Measurements from ENCODE around the gene HTRA2.
A peak's percentile ranks its signal among the peaks of the same experiment; 100 is the strongest.
"Not testable (repeated sequence)": the region's sequence is repeated elsewhere in the genome, so short reads cannot be mapped to it uniquely, and the experiment has no call there.

HTRA2 gene

DNA sequence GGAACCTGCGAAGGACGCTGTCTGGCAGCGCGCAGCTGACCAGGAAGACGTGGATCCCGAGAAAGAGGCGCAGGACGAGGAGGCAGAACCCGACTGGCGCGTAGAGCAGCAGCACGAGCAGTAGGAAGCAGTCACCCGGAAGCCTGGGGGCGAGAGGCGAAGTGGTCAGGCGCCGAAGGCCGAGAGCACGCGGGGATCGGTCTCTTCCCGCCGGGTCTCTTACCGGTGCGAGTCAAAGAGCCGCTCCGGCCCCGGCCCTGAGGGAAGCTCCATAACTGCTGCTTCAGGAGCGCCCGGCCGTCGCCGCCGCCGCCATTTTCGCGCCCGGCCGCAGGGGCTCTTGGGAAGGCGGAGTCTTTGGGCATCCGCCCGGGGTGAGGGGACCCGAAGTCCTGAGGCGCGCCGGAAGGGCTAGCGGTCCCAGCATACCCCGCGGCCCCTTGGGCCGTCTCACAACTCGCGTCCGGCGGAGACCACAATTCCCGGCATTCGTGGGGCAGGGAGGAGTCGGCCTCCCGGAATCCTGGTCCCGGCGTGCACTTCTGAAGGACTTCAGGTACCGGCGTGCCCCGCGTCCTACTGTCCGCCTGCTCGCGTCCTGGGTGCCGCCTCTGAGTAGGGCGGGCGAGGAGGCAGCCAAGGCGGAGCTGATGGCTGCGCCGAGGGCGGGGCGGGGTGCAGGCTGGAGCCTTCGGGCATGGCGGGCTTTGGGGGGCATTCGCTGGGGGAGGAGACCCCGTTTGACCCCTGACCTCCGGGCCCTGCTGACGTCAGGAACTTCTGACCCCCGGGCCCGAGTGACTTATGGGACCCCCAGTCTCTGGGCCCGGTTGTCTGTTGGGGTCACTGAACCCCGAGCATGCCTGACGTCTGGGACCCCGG, at the start of gene HTRA2, which contains the start of gene AUP1:
TSS of gene HTRA2 (plus strand) at position 577 of the 882 bp plus-strand sequence. CDS start at position 651, 74 bp downstream.
TSS of gene AUP1 (minus strand) at position 350 of the 882 bp plus-strand sequence. CDS start at position 273, 77 bp downstream.
- peak; percentile 96 to 98 for DNase-seq

DNA sequence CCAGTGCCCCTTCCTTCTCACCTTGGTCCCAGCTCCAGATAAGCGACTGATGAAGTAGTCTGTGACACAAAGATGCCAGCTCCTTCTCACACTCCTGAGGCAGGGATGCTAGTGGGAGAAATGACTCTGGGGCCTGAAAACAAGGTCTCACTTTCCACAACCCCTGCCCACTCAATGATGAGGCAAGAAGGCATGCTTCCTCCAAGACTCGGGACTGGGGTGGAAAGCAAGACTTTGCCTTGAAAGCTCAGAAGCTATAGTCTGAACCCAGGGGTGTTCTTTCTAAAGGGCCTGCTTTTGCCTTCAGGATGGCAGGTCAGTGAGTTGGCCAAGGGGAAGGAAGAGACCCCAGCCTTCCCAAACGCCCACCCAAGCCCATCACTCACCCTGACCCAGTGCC, 48.3 kb upstream of the HTRA2 start:
- DNase-seq: no peak

DNA sequence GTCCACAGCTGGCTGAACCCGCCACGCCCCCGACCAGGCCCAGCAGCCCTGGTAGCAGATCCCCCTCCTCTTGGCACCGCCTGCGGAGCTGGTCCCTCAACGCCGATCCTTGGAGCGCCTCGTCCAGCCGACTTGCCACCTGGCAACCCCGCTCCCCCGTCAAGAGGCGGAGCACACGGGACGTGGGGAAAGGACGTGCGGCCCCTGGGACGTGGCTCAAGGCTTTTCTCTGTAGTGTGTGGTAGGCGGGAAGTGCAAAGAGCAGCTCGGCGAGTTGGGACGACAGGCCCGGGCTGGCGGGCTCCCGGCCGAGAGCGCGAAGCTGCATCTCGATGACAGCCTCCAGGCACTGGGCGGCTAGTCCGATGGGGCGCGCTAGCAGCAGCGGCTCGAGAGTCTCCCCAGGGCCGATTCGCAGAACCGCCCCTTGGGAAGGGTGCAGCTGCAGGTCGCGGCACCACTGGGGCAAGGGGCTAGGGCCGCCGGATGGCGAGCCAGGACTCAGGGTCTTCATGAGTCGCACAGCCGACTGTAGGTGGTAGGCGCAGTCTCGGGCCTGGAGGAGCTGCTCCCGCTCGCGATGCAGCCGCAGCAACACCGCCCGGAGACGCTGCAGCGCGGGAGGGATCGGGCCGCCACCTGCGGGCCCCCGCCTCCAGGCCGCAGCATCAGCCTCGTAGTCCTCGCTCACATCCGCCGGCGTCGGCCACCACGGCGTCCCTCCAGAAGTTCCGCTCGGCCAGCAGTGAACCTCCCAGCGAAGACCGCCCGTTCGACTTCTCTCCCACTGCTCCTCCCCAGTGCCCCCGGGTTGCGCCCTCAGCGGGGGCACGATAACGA, 47.6 kb upstream of the HTRA2 start:
- DNase-seq: peak in 1 of 2 experiments; percentile 70

DNA sequence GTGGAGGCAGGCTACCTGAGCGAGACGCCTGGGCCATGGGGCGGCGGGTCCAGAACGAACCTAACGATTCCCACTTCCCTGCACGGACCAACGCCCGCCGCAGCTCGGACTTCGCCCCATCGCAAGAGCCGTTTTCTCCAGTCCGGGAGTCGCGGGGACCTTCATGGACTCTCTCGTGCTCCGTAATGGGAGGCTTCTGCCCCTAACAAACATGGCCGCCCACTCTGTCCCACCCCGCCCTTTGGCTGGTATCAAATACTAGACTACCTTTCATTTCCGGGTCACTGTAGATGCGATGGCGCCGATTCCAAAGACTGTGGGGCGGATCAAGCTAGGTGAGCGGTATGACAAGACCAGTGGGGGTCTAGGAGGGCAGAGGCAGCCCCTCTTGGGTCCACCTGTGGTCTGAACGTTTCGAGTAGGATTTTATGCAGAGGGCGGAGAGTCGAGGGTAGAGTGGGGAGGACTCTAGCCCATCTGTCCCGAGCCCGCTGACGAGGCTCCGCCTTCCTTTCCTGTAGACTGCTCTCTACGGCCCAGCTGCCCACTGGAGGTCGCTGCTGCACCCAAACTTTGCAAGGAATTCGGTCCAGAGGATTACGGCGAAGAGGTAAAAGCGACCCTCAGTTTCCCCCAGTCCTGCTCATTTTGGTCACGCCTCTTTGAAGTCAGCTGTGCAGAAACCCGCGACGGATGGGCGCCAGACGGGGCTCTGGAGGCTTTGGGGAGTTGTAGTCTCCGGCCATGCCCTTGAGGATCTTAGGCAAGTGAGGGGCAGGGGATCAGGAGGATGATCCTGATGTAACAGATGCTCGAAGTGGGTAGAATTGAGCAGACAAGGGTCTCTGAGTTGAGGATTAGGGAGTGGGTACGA, 46.7 kb upstream of the HTRA2 start, which contains the start of the genes CCDC142 and TTC31:
TSS of gene CCDC142 (minus strand) at position 198 of the 874 bp plus-strand sequence. CDS start at position 37, 161 bp downstream.
TSS of gene TTC31 (plus strand) at position 281 of the 874 bp plus-strand sequence. CDS start at position 296, 15 bp downstream.
- DNase-seq: peak; percentile 94 to 95

DNA sequence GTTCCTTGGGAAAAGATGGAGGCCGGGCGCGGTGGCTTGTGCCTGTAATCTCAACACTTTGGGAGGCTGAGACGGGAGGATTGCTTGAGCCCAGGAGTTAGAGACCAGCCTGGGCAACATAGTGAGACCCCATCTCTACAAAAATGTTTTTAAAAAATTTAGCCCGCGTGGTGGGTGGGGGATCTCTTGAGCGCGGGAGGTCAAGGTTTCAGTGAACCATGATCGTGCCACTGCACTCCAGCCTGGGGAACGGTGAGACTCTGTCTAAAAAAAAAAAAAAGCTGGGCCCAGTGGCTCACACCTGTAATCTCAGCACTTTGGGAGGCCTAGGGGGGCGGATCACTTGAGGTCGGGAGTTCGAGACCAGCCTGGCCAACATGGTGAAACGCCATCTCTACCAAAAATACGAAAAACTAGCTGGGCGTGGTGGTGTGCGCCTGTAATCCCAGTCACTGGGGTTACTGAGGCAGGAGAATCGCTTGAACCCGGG, 46.0 kb upstream of the HTRA2 start:
- DNase-seq: not testable (repeated sequence)

DNA sequence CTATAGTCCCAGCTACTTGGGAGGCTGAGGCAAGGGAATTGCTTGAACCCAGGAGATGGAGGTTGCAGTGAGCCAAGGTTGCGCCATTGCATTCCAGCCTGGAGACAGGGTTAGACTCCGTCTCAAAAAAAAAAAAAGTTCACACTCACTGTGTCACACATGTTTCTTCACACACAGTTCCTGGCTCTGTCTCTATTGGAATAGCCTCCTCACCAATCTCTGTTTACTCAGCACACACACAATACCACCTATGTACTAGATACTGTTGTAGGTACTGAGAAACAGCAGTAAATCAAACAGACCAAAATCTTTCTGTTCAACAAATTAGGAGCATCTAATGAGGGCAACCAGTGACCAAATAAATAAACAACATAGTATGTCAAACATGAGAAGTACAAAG, 43.6 kb upstream of the HTRA2 start:
- no peak for DNase-seq

DNA sequence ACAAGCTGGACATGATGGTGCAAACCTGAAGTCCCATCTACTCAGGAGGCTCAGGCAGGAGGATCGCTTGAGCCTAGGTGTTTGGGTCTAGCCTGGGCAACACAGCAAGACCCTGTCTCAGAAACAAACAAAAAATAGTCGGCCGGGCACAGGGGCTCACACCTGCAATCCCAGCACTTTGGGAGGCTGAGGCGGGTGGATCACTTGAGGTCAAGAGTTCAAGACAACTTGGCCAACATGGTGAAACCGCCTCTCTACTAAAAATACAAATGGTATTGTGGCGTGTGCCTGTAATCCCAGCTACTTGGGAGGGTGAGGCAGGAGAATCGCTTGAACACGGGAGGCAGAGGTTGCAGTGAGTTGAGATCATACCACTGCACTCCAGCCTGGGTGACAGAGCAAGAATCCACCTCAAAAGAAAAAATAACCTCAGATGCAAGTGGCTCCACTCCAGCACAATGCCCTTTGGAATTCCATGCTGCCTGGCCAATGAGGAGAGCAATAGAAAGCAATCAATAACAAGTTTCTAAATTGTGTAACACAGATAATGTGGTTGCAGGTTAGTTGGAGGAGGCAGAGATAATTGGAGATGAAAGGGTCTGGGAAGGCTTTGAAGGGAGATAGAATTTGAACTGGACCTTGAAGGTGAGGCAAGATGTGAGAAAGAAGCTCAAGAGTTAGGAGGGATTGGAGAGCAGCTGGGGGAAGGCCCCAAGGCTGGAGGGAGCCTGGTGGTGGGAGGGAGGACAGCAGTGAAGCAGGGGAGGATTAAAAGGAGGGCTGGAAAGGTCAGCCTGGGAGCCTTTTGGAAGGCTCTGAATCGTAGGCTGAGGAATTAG, 40.9 kb upstream of the HTRA2 start:
- no peak for DNase-seq

DNA sequence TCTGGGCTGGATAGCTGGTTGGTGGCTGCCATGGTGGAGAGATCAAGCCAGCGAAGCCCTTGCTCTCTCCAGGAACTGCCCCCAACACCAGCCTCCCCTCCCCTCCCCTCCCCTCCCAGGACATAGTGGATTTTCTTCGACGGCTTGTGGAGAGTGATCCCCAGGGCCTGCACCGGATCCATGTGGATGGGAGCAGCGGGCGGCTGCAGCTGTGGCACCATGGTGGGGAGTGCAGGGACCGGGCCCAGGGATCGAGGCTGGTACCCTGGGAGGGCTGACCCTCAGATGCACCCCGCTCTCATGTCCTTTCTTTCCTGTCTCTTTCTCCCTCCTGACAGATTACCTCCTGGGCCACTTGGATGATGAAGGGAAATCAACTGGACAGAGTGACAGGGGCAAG, 39.8 kb upstream of the HTRA2 start:
- DNase-seq: no peak

DNA sequence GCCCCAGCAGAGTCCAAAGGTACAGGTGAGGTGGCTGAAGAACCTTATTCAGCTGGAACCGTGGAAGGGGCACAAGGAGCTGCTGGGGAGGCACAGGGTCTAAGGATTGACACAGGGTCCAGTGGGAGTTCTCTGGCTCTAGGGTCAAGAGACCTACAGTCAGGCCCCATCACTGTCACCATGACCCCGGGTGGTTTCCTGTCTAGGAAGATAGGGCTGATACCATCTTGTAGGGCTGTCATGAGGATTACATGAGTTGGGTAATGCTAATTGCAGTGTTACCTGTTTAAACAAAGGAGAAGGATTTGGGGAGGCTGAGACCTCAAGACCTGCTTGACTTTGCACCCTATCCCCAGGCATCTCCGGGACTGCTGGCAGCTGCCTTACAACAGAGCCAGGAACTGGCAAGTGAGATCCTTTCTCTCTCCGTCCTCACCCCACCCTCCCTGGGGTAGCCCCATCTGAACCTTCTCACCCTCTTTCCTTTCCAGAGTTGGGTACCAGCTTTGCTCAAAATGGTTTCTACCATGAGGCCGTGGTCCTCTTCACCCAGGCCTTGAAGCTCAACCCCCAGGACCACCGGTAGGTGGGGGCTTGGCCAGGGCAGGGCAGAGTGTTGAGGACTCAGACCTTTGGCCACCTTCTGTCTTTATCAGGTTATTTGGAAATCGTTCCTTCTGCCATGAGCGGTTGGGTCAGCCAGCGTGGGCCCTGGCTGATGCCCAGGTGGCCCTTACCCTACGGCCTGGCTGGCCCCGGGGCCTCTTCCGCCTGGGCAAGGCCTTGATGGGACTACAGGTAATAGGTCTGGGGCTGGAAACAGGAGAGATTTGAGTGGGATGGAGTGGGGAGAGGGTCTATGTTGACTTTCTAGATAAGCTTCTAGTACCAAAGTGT, 37.8 kb upstream of the HTRA2 start:
- DNase-seq: no peak

DNA sequence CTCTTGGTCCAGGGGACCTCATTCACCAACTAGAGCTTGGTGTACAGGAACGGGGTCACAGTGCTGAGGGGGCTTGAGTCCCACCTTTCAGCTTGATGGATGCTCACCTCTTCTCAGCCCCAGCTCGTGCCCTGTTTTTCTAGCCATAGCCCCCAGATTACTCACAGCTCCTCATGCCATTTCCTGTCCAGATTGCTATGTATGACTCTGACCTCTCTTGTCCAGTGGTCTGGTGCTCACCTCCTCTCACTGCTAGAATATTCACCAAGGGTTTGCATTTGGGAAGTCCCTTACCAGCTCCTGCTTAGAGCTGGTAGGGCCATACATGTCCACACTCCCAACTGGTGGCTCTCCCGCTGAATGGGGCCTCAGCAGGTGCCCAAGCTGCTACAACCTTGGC, 36.2 kb upstream of the HTRA2 start:
- DNase-seq: no peak

DNA sequence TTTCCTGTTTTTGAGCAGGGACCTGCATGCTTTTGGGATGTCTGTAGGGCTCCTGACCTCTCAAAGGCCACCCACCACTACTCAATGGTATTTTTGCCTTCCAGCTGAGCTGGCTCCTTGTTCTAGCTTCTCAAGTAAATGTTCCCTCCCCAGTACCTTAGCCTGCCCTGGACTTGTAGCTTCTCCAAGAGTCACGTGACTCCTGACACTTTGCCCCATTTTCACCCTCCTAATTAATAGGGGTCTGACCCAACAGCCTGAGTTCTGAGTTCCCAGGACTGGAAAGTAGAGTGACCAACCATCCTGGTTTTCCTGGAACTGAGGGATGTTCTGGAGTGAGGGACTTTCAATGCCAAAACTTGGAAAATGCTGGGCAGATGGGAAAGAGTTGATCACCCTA, 34.3 kb upstream of the HTRA2 start:
- no peak for DNase-seq

DNA sequence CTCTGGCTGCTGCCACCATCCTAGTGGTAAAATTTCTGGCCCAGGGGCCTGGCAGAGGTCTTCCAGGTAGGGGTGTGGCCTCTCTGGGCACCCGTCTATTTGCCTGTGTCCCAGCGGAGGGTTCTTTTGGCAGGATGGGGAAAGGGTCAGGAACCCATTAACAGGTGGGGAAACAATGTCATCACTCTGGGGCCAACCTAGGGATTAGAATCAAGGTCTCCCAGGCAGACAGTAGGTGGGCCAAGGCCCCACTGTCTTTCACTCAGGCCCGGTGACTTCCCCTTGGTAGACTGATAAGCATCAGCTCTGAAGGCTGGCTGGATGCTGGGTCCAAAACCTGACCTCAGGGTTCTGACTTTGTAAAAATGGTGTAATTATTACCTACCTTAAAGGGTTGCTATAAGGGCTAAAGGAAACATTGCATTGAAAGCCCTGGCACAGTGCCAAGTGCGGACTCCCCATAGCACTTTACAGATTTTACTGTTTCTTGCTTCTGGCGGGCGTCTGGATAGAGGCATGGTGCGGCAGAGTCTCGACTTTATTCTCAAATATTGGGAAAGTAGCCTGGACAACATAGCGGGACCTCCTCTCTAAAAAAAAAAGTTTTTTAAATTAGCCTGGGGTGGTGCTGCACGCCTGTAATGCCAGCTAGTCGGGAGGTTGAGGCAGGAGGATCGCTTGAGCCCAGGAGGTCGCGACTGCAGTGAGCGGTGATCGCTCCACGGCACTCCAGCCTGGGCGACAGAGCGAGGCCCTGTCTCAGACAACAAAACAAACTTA, 32.5 kb upstream of the HTRA2 start:
- no peak for DNase-seq

DNA sequence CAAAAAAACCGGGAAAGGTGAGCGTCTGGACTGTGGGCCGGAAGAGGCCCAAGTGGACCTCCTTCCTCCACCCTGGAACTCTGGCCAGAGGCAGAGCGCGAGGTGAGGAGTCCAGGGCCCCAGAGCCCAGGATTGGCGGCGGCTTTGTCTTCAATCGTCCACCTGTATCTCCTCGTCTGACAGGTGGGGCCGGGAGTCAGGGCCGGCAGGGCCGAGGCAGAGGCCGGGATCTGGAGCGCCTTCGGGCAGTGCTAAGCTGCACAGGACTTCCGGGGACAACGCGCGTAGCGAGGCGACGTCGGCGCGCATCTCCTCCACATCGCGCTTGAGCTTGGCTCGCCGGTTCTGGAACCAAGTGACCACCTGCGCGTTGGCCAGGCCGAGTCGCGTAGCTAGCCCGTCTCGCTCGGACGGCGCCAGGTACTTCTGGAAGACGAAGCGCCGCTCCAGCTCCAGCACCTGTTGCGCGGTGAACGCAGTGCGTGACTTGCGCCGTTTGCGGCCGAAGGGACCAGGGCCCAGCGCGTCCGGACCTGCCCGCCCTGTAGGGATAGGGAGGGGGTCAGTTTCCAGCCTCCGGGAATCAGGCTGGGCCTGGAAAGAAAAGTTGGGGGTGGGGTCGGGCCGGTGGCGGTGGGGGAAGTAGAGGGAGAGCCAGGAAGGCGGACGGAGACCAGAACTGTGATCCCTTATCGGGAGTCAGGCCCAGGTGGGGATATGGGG, 31.8 kb upstream of the HTRA2 start:
- peak; percentile 35 to 52 for DNase-seq

DNA sequence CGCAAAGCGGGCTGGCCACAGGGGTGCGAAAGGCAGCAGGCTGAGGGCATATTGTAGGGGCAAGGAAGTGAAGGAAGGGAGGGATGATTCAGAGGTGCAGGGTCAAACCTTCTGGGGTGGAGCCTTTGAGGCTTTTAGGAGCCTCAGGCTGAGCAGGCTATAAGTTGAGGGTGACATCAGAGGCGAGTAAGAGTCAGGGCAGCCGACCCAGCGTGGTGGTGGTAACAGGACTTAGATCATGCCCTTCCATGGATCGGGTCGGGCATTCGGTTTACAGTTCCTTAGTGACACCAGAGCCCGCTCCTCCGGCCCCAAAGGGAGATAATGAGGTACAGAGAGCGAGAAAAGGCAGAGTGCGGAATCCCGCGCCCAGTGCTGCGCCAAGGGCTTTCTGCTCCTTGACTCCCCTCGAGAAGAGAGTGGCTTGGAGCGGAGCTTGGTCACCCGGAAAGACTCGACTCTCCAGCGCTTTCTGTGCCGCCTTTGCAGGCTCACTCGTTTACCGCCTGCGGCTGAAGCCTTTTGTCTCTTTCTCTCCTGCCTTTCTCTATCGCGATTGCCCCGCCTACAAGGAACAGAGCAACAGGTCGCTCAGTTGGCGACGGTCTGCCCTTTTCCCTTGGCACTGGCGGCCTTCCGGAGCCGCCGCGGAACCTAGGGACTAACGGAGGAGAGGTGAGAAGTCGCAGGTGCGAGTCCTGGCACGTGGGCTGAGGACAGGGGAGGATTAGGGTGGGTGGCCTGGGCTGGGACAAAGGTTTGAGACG, 31.1 kb upstream of the HTRA2 start:
- no peak for DNase-seq

DNA sequence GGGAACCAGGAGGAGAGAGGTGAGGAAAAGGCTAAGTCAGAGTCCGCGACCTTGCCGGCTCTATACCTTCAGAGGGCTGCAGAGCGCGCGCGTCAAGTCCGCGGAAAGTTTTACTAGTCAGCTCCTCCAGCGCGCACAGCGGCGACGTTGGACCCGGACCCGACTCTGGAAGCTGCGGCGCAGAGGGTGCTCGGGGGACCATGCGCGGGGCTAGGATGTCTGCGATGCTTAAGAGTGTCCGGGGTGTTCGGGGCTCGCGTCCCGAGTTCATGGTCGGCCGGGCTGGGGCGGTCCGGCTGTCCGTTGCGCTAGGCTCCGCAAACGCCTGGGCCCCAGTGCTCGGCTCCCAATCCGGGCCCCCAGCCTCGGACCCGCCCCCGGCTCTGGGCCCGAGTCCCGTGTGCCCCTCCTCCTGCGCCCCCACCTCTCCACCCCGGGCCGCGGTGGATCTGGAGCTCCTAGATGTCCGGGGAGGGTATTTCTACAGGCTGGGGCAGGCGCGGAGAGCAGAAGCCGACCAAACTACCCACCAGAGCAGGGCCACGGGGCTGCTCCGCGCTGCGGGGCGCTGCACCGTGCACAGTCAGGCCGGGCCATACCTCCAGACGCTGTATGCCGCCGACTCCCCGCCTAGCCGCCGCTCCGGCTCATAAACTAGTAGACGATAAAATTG, 30.3 kb upstream of the HTRA2 start, which contains the start of gene LBX2:
TSS of gene LBX2 (minus strand) at position 337 of the 673 bp plus-strand sequence. CDS start at position 271, 66 bp downstream.
- no peak for DNase-seq

DNA sequence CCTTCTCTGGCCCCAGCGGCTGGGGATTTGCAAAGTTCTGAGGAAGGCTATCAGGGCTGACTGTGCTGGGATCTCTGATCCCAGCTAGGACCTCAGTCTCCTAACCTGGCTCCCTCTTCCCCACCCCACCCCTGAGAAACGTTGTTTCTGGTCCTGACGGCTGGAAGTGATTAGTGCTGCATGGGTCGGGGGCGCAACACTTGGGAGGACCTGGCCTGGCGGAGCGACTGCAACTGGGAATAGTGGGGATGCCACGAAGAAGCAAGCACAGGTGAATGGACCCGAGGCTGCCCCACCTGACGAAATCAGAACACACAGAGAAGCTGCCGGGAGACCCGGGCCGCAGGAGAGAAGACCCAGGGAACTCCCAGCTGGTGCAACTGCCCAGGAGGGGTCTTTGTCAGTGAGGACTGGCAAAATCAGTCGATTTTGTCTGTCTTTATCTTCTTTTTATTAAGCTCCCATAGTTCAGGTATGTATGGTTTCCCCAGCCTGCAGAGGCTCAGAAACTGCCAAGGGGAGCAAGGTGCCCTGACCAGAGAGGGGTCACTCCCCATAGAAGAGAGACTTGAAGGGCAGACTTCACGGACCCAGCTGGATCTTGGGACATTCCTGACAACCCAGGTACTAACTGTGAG, 29.7 kb upstream of the HTRA2 start:
- no peak for DNase-seq

DNA sequence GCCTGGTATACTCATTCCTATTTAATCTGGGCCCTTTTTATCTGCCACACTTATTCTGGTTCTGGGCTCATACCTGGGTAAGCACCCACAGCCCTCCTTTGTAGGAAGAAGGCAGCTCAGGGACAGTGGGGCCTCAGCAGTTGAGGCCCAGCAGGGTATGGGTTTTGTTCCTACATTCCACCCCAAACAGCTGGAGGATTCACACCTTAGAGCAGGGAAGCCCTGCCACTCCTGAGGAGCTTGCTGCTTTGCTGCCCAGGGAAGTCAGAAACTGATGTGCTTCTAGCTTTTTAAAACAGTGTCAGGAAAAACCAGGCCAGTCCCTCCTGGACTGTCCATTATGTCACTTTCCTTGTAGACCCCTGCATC, 29.2 kb upstream of the HTRA2 start:
- DNase-seq: no peak
